SJCRH30 (cell line): Measurements from ENCODE around the gene LY6G5C. TPM values are rescaled to one million over a fixed set of nuclear protein-coding genes. Genes with fewer than 3 reads are reported as not detected.
A peak's percentile ranks its signal among the peaks of the same experiment; 100 is the strongest.

Experiments
- DNase-seq, 2 experiments: peaks; one replicate each; pipeline ENCODE4 v3.0.0-alpha.2; 2015 to 2020
- H3K27ac ChIP-seq: fragments of 250-450 bp; sonication (Bioruptor Pico); 2 replicates; pipeline ENCODE4 v1.5.1; 2020; ENCODE audit warnings: mild to moderate bottlenecking, moderate library complexity
- H3K27me3 ChIP-seq: fragments of 250-450 bp; sonication (Bioruptor Pico); 2 replicates; pipeline ENCODE4 v1.5.1; 2020; ENCODE audit warnings: mild to moderate bottlenecking, moderate library complexity
- H3K36me3 ChIP-seq: fragments of 250-450 bp; sonication (Bioruptor Pico); 2 replicates; pipeline ENCODE4 v1.5.1; 2020; ENCODE audit warnings: mild to moderate bottlenecking, moderate library complexity
- H3K4me1 ChIP-seq: fragments of 250-450 bp; sonication (Bioruptor Pico); 2 replicates; pipeline ENCODE4 v1.5.1; 2020; ENCODE audit warnings: mild to moderate bottlenecking, moderate library complexity
- H3K4me3 ChIP-seq: fragments of 250-450 bp; sonication (Bioruptor Pico); 2 replicates; pipeline ENCODE4 v1.5.1; 2020; ENCODE audit warnings: mild to moderate bottlenecking, moderate library complexity
- H3K9me3 ChIP-seq: fragments of 250-450 bp; sonication (Bioruptor Pico); replicated peaks from 2 replicates; pipeline ENCODE4 v1.5.1; 2020; ENCODE audit warnings: mild to moderate bottlenecking, moderate library complexity
- total RNA-seq: library from RNA; depleted of rRNA; stranded (reverse); fragments of >200 nt; shearing (Covaris generic); gene quantifications from 2 replicates; pipeline ENCODE4 v1.2.3, GENCODE V29; 2014

The LY6G5C gene
- total RNA-seq, 1 experiment from 2014 or later: 1.6 TPM

DNA sequence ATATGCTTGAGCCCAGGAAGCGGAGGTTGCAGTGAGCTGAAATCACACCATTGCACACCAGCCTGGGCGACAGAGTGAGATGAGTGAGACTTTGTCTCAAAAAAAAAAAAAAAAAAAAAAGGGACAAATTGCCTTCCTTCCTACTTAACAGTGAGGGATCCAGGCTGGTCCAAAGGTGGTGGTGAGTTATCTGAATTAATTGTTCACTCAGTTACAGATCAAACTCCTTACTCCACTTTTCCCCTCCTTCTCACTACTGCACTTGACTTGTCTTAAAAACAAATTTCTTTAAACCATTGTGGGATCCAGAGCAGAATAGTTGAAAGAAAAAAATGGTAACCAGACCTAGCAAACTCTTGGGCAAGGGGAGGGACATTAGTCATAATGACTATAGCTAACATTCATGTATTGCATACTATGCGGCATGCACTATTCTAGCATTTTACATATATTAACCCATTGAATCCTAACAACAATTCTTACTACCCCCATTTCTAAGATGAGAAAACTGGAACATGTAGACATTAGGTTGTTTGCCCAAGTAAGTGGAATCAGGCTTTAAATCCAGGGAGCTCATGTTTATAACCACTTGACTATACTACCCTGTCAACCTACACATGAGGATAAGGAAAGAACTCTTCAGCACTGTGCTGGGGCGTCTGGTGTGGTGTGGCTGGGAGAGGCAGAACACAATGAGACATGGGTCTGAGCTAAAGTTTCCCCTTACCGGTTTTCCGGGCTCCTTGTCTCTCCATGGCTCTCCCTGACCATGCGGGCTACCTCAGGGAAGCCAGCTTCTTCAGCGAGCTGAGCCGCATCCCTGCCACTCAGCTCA is 17.5 kb downstream of the LY6G5C start:
- Histone ChIP-seq H3K36me3 (peaks cover 23% of the 10 kb centered on the region), H3K9me3 (no peaks in the 10 kb centered on the region), H3K4me3 (peak overlapping the region; percentile 86), H3K27me3 (no peaks in the 10 kb centered on the region), H3K4me1 (peaks cover 8% of the 10 kb centered on the region), H3K27ac (no peak overlapping the region; the same call in 1 of the 2 replicates)
- DNase-seq: no peak

DNA sequence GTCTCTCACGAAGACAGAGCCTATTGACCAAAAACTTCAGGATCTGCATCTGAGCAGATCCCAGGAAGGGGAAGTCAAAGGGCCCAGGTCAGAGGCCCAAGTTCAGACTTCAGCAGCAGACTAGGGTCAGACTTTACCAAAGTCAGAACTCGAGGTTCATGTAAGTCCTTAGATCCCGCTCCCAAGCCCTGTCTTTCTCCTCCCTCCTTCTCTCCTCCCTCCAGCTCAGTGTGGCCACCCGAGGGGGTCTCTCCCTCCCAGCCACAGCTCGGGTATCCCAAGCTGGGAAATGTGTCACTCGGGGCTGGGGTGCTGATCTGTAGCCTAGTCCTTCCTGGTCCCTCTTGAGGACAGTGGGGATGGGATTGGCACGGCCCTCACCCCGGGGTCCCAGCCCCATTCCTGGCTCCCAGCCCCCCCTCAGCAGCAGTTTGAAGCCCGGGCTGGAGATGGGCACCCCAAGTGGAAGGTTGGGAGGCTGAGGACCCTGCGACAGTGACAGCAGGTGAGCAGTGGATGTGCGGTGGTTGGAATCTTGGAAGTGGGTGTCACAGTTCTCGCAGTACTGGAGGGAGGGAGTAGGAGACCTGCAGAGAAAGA is 18.6 kb downstream of the LY6G5C start:
- no peak overlapping the region for H3K4me3 ChIP-seq
- peaks cover 8% of the 10 kb centered on the region for H3K4me1 ChIP-seq
- H3K27ac ChIP-seq: no peak overlapping the region
- no peak for DNase-seq
- H3K9me3 ChIP-seq: no peaks in the 10 kb centered on the region
- H3K36me3 ChIP-seq: peaks cover 17% of the 10 kb centered on the region
- no peaks in the 10 kb centered on the region for H3K27me3 ChIP-seq

DNA sequence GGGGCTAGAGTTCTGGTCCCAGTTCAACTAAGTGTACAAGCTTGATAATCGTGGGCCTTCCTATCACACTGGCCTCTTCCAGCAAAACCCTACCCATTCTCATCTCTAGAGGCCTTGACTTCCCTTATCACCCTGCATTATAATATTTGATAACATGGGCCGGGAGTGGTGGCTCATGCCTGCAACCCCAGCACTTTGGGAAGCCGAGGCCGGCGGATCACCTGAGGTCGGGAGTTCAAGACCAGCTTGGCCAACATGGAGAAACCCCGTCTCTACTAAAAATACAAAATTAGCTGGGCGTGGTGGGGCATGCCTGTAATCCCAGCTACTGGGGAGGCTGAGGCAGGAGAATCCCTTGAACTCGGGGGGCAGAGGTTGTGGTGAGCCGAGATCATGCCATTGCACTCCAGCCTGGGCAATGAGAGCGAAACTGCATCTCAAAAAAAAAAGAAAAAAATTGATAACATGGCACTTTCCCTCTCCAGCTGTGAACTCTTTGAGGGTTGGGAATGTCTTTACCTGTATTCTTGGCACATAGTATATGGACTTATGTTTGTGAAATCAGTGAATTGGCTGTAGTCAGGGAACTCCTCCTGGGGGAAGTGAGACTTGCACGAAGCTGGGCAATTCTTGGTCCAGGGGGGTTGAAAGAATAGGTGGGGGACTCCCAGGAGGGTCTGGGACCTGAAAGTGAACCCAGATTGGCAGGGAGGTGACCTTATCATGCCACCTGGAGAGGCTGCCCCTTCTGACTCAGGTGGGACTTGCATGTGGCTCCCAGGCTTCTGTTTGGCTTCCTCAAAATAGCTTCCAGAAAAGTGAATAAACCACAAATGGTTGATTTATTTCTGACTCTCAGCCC is 19.4 kb downstream of the LY6G5C start:
- DNase-seq: no peak
- H3K36me3 ChIP-seq: peaks cover 14% of the 10 kb centered on the region; the same call in 1 of the 2 replicates
- peak overlapping the region; percentile 78 for H3K27ac ChIP-seq
- H3K9me3 ChIP-seq: no peaks in the 10 kb centered on the region
- H3K27me3 ChIP-seq: no peaks in the 10 kb centered on the region
- peak overlapping the region; percentile 72 for H3K4me3 ChIP-seq
- peaks cover 8% of the 10 kb centered on the region for H3K4me1 ChIP-seq

DNA sequence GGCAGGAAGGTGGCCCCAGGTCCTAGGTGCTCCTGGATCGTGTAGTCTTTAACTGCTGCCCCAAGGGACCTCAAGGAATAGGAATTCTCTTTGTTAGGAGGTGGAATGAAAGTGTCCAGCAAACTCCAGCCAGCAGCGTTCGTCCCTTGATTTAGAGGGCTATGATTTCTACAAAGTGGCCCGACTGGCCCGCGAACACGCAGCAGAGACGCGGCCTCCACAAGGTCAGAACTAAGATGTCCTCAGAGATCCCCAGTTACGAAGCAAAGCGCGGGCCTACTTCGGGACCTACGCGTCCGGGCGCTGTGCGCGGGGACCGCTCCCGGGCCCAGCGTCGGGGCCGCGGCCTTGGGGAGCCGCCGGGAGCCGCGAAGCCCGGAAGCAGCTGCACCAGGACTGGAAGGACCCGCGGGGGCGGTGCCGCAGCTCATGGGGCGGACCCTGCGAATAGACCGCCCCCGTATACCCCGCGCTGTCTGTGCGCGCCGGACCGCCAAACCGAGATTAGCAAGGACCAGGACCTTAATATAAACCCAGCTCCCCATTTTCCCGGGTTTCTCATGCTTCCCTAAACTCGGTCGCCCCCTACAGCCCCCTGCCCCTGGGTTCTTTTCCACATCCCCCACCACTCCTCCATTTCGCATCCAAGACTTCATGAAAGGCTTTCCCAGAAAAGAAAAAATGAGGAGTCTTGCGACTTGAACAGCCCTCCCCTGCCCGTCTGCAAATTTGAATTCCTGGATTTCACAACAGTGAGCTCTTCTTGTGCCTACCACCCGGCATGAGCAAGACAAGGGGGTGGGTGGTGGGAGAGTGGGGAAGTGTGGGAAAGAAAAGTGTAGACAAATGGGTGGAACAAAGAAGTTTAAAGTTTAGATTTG is 20.2 kb downstream of the LY6G5C start, which contains the start of gene C6orf47:
Gene C6orf47, minus strand, starts transcription at position 398 of the 881 bp plus-strand sequence. CDS start 831 bp downstream, outside the sequence.
- H3K27ac ChIP-seq: peak within 1 kb of the TSS; percentile 78
- peaks cover 8% of the 10 kb centered on the region for H3K4me1 ChIP-seq
- peak within 1 kb of the TSS; percentile 72 for H3K4me3 ChIP-seq
- H3K9me3 ChIP-seq: no peaks in the 10 kb centered on the region
- H3K27me3 ChIP-seq: no peaks in the 10 kb centered on the region
- DNase-seq: peak; percentile 86 to 89
- H3K36me3 ChIP-seq: peaks cover 12% of the 10 kb centered on the region; the same call in 1 of the 2 replicates

DNA sequence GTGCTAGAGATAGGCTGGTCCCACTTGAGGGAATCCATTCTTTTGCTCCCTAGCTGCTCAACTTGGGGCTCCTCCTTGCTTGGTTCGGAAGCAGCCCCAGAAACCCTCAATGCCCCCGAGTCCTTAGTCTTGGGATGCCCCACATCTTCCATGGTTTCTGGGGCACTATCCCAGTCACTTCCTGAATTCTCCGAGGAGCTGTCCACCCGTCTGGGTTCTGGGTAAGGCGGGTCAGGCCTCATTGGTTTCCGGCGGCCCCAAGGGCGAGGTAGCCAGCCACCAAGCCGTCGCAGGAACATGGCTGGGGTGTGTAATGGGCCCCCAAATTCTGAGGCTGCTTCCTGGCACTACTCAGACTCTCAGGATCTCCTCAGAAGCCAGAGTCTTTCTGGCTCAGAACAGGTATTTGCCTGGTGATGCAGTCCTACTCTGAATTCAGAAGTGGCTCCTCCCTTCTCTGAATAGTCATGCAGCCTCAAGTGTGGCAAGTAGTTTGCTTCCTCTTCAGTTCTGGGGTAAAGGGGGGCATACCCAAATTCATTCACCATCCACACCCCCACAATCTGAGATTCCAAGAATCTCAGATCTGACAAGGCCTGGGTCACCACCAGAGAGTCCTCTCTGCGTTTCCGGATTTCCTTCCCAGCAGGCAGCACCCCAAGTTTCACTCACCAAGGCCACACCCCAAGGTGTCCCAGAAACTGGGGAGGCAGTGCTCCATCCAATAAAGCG is 21.1 kb downstream of the LY6G5C start:
- Histone ChIP-seq H3K36me3 (peaks cover 12% of the 10 kb centered on the region; the same call in 1 of the 2 replicates), H3K4me3 (peak overlapping the region; percentile 72), H3K4me1 (peaks cover 8% of the 10 kb centered on the region), H3K27me3 (no peaks in the 10 kb centered on the region), H3K27ac (peak overlapping the region; percentile 78), H3K9me3 (no peaks in the 10 kb centered on the region)
- no peak for DNase-seq

DNA sequence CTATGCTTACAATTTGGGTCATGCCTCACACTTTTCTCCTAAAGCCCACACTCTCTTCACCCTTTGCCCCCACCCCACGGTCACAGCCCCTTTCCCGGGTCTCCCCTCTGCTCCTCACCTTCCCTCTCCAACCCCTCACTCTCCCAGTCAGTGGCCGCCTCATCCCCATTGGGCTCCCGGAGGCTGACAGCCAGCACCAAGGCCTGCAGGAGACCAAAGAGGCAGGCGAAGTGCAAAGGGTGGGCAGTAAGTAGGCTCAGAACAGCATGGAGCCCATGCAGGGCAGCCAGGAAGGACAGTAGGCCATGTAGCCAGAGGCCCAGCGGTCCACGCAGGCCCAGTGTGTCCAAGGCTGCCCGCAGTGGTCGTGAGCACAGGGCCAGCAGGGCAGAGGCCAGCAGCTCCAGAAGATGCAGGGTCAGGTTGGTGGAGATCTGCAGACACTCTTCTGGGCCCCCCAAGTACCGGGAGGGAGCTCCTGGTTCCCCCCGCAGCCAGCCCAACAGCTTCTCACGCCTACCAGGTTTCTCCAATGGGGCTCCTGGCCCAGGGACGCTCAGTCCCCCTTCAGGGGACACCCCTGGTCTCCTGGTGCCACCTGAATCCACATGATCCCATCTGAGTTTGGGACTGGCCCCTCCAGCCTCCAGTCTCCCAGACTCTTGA is 21.8 kb downstream of the LY6G5C start:
- peak overlapping the region; percentile 72 for H3K4me3 ChIP-seq
- no peaks in the 10 kb centered on the region for H3K27me3 ChIP-seq
- H3K36me3 ChIP-seq: peaks cover 12% of the 10 kb centered on the region; the same call in 1 of the 2 replicates
- H3K4me1 ChIP-seq: peaks cover 7% of the 10 kb centered on the region
- H3K27ac ChIP-seq: no peak overlapping the region
- DNase-seq: no peak
- H3K9me3 ChIP-seq: no peaks in the 10 kb centered on the region

DNA sequence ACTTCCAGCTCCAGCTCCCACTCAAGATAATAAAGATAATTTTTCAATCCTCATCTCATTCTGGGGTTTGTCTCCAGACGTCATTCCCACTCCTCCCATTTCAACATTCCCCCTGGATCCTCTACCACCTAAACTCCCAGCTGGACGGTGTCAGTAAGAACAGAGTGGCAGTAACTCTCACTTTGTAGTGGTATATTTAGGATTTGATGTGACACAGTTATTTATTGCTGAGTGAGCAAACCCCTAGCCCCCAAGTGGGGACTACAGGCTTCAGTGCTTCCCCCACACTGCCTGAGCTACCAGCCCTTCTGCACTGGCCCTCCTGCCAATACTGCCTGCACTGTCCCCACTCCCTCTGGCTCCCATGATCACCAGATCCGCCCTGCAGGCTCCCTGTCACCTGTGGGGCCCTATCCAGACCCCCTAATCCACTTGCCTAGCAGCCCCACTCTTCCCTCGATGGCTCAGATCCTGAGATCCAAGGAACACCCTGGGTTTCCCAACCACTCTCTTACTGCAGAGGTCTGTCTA is 22.6 kb downstream of the LY6G5C start:
- no peak for DNase-seq
- H3K27ac ChIP-seq: no peak overlapping the region

DNA sequence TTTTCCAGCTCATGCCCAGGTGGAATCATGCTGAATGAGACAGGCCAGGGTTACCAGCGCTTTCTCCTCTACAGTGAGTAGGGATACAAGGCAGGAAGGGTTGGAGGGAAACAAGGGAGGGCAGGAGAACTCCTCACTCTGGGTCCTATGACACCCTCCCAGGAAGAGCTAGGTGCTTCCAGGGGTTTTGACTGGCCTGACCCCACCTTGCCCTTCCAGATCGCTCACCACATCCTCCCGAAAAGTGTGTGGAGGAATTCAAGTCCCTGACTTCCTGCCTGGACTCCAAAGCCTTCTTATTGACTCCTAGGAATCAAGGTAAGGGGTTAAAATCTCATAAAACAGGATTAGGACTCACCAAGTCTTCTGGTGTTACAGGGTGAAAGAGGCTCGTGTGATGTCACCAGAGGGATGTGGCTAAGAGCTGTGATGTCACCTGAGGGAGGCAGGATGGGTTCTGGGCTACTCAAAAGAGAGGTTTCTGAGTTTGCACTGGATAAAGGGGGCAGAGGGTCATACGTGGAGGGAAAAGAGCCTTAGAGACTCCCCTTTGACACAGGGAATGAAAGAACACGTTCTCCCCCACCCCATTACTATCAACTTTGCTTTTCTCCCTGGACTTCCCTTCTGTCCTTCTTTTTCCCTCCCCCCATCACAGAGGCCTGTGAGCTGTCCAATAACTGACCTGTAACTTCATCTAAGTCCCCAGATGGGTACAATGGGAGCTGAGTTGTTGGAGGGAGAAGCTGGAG is 23.3 kb downstream of the LY6G5C start:
- H3K4me1 ChIP-seq: peaks cover 3% of the 10 kb centered on the region; the same call in 1 of the 2 replicates
- H3K9me3 ChIP-seq: no peaks in the 10 kb centered on the region
- no peak overlapping the region for H3K27ac ChIP-seq
- no peak overlapping the region for H3K4me3 ChIP-seq
- no peak for DNase-seq
- H3K36me3 ChIP-seq: peaks cover 6% of the 10 kb centered on the region; the same call in 1 of the 2 replicates
- no peaks in the 10 kb centered on the region for H3K27me3 ChIP-seq

More for the DNA sequence above, 22.6 kb downstream of the LY6G5C start:
- no peaks in the 10 kb centered on the region for H3K27me3 ChIP-seq
- no peaks in the 10 kb centered on the region for H3K9me3 ChIP-seq
- peaks cover 7% of the 10 kb centered on the region; the same call in 1 of the 2 replicates for H3K36me3 ChIP-seq
- no peak overlapping the region for H3K4me3 ChIP-seq
- peaks cover 3% of the 10 kb centered on the region; the same call in 1 of the 2 replicates for H3K4me1 ChIP-seq

DNA sequence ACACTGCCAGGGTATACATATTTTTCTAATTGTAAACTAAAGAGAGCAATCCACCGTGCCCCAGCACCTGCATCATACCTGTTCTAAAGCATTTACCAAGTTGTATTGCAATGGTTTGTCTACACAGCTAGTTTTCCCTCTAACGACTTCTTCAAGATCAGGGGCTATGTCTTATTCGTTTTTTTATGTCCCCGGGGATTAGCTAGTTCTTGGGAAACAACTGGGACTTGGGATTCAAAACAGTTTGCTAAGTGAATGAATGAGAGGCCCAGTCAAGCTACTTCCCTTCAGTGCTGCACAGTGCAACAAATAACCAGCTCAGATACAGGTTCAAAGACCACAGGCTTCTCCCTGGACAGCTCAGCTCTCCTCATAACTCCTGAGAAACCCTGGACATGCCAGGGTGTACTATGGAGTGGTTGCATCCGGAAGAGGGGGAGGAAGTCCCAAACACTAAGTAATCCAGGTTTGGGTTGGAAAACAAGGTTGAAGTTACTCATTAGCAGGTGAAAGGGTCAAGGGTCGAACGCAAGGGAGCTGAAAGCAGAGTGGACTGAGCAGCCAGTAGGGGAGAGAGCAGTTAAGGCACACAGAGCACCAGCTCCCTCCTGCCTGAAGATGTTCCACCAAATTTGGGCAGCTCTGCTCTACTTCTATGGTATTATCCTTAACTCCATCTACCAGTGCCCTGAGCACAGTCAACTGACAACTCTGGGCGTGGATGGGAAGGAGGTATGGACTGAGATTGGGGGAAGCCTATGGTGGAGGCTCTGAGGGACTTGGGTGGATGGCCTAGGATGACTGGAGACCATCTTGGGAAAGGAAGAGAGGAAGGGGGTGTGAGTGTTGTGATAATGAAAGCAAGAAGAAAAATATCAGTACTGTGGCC is 25.3 kb downstream of the LY6G5C start, which contains the start of gene APOM:
Gene APOM, plus strand, starts transcription at position 546 of the 889 bp plus-strand sequence. Its CDS starts 73 bp downstream, at position 619.
- H3K4me3 ChIP-seq: no peak within 1 kb of the TSS
- DNase-seq: no peak
- no peaks in the 10 kb centered on the region for H3K9me3 ChIP-seq
- peaks cover 4% of the 10 kb centered on the region; the same call in 1 of the 2 replicates for H3K36me3 ChIP-seq
- H3K4me1 ChIP-seq: peaks cover 3% of the 10 kb centered on the region; the same call in 1 of the 2 replicates
- no peaks in the 10 kb centered on the region for H3K27me3 ChIP-seq
- no peak within 1 kb of the TSS for H3K27ac ChIP-seq

DNA sequence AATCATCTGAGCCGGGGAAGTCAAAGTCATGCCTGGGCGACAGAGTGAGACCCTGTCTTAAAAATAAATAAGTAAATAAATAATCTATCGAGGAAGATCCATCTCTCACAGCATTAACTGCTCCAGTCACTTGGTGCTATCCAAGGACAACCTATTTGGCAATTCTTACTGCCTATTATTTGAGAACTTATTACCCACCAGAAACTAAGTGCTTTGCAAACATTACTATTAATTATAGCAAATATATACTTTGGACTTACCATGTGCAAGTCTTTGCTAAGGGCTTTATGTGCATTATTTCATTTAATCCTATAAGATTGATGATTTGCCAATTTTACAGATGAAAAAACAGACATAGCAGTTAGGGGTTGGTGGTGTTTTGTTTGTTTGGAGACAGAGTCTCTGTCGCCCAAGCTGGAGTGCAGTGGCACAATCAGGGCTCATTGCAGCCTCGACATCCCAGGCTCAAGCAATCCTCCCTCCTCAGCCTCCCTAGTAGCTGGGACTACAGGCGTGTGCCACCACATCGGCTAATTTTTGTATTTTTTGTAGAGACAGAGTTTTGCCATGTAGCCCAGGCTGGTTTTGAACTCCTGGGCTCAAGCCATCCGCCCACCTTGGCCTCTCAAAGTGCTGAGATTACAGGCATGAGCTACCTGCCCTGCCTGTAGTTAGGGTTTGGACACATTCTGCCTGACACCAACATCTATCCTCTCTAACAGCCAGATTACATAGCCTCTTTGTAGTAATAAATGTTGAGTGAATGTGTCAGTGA is 26.1 kb downstream of the LY6G5C start:
- H3K4me1 ChIP-seq: peaks cover 3% of the 10 kb centered on the region; the same call in 1 of the 2 replicates
- H3K27me3 ChIP-seq: no peaks in the 10 kb centered on the region
- peaks cover 4% of the 10 kb centered on the region; the same call in 1 of the 2 replicates for H3K36me3 ChIP-seq
- H3K9me3 ChIP-seq: no peaks in the 10 kb centered on the region
- H3K4me3 ChIP-seq: no peak overlapping the region
- DNase-seq: no peak
- H3K27ac ChIP-seq: no peak overlapping the region
